HCT116 (cell line): Measurements from ENCODE around the gene CPD.

ENCODE experiments used
- ATF3 ChIP-seq: IDR thresholded peaks from 2 replicates; pipeline ENCODE4 v1.6.1; 2012
- CTCF ChIP-seq, 3 experiments: fragments of 200-600 bp in 1 of 3; sonication (generic) in 1 of 3; IDR thresholded peaks in 2 of 3; conservative IDR thresholded peaks in 1 of 3; 2 replicates each; pipeline ENCODE4 v1.5.1; 2012 to 2017; ENCODE audit warnings: low read depth in 2 of 3, low read length in 2 of 3, antibody characterized with exemption in 1 of 3, borderline replicate concordance in 1 of 3, control low read depth in 1 of 3, mild to moderate bottlenecking in 1 of 3, mixed read lengths in 1 of 3, mixed run types in 1 of 3, moderate library complexity in 1 of 3; ENCODE audit not compliant: insufficient read depth in 1 of 3
- EGR1 ChIP-seq: IDR thresholded peaks from 2 replicates; pipeline ENCODE4 v1.6.1; 2012; ENCODE audit warnings: low read depth
- EZH2 ChIP-seq: fragments of 200-600 bp; sonication (generic); IDR thresholded peaks from 2 replicates; pipeline ENCODE4 v1.6.1; 2017; ENCODE audit warnings: antibody characterized with exemption, mixed run types
- EZH2phosphoT487 ChIP-seq: fragments of 200-600 bp; IDR thresholded peaks from 2 replicates; pipeline ENCODE4 v1.6.1; 2018; ENCODE audit warnings: antibody characterized with exemption, borderline replicate concordance
- POLR2A ChIP-seq: IDR thresholded peaks from 2 replicates; pipeline ENCODE4 v1.7.0; 2011; ENCODE audit warnings: borderline replicate concordance; ENCODE audit not compliant: insufficient read depth, insufficient read length; ENCODE audit errors: extremely low read depth
- POLR2AphosphoS5 ChIP-seq: IDR thresholded peaks from 2 replicates; pipeline ENCODE4 v1.6.1; 2011; ENCODE audit warnings: mild to moderate bottlenecking, low read depth, low read length, moderate library complexity
- RAD21 ChIP-seq: IDR thresholded peaks from 2 replicates; pipeline ENCODE4 v1.6.1; 2012; ENCODE audit warnings: low read depth, mild to moderate bottlenecking
- SIN3A ChIP-seq: IDR thresholded peaks from 2 replicates; pipeline ENCODE4 v1.6.1; 2012; ENCODE audit warnings: low read depth
- YY1 ChIP-seq: IDR thresholded peaks from 2 replicates; pipeline ENCODE4 v1.6.1; 2011; ENCODE audit warnings: low read length, low read depth, moderate library complexity, mild to moderate bottlenecking; ENCODE audit not compliant: insufficient replicate concordance; ENCODE audit errors: extremely low read depth
- ZNF274 ChIP-seq: fragments of 200-500 bp; sonication (Bioruptor generic); IDR thresholded peaks from 2 replicates; pipeline ENCODE4 v1.6.1; 2014; ENCODE audit warnings: mild to moderate bottlenecking, low read depth, low read length, inconsistent platforms

- TF ChIP-seq CTCF (IDR thresholded peaks at IDR 0.05 in 2 of 3, conservative IDR thresholded peaks at IDR 0.05 in 1 of 3; ENCODE audit: borderline replicate concordance in 1 of 3, insufficient read depth in 1 of 3, low read depth in 2 of 3, low read length in 2 of 3) (no peak), POLR2AphosphoS5 (no peak), POLR2A (no peak), EZH2 (no peak), EZH2phosphoT487 (no peak), ATF3 (no peak), YY1 (no peak), SIN3A (no peak), EGR1 (no peak), RAD21 (no peak), ZNF274 (no peak)
Measured at GRCh38 chr17:30472238-30472890, 93.6 kb downstream of the CPD start.
